ENCODE measurements around the gene PDZK1IP1.

DNA sequence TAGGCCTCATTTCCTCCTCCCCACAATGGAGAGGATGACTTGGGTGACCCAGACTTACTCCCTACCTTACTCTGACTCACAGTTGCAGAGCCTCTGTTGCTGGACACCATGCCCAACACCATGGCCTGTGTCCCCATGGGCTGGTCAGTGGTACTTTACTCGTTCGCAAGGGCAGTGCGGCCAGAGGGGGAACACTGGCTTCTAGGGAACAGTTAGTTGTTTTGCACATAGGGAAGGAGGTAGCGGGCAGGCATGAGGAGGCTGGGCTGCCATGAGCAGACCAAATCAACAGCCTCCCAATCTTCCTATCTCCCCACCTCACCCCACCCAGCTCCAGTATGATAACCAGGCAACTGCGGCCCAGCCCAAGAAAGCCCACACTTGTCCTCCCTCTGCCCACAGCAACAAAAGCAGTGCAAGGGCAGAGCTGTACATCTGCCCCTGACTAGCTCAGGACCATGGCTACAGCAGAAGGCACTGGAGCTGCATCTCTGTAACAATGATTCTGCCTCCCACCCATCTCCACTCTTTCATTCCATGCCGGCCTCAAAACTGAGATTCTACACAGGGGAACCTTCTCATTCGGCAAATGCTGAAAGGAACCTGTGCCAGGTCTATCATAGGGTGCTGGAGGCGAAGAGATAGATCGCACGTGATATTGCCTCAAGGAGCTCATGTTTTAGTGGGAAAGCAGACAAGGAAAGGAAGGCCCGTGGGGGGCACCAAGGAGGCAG, 23.6 kb upstream of the PDZK1IP1 start:
- TF ChIP-seq, protein P1, sequence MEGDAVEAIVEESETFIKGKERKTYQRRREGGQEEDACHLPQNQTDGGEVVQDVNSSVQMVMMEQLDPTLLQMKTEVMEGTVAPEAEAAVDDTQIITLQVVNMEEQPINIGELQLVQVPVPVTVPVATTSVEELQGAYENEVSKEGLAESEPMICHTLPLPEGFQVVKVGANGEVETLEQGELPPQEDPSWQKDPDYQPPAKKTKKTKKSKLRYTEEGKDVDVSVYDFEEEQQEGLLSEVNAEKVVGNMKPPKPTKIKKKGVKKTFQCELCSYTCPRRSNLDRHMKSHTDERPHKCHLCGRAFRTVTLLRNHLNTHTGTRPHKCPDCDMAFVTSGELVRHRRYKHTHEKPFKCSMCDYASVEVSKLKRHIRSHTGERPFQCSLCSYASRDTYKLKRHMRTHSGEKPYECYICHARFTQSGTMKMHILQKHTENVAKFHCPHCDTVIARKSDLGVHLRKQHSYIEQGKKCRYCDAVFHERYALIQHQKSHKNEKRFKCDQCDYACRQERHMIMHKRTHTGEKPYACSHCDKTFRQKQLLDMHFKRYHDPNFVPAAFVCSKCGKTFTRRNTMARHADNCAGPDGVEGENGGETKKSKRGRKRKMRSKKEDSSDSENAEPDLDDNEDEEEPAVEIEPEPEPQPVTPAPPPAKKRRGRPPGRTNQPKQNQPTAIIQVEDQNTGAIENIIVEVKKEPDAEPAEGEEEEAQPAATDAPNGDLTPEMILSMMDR (IDR thresholded peaks at IDR 0.05), result no peak
- TF ChIP-seq POLR2A (IDR thresholded peaks at IDR 0.05), result no peak
- TF ChIP-seq POLR2AphosphoS5 (IDR thresholded peaks at IDR 0.05), result no peak
